IMR-90 (cell line): Measurements from ENCODE around the gene IRAK3.

Source experiments
- CHD1 ChIP-seq: IDR thresholded peaks from 2 replicates; pipeline ENCODE4 v1.6.1; 2012; ENCODE audit warnings: low read depth, low read length, improper control_type of control experiment
- CTCF ChIP-seq: conservative IDR thresholded peaks from 2 replicates; pipeline ENCODE4 v1.5.1; 2012; ENCODE audit warnings: mild to moderate bottlenecking, low read depth, low read length, improper control_type of control experiment
- FOS ChIP-seq: fragments of 150-350 bp; IDR thresholded peaks from 2 replicates; pipeline ENCODE4 v1.6.1; 2016; ENCODE audit warnings: low read depth, low read length
- MAFK ChIP-seq: IDR thresholded peaks from 2 replicates; pipeline ENCODE4 v1.6.1; 2012; ENCODE audit warnings: low read depth, low read length, improper control_type of control experiment
- MAZ ChIP-seq: IDR thresholded peaks from 2 replicates; pipeline ENCODE4 v1.6.1; 2012; ENCODE audit warnings: low read depth, mild to moderate bottlenecking, low read length, improper control_type of control experiment, moderate library complexity, borderline replicate concordance
- MXI1 ChIP-seq: IDR thresholded peaks from 2 replicates; pipeline ENCODE4 v1.6.1; 2012; ENCODE audit warnings: low read depth, mild to moderate bottlenecking, low read length, moderate library complexity, borderline replicate concordance
- NFE2L2 ChIP-seq: fragments of 150-350 bp; IDR thresholded peaks from 2 replicates; pipeline ENCODE4 v1.6.1; 2016; ENCODE audit warnings: low read depth, mild to moderate bottlenecking, low read length
- POLR2A ChIP-seq: IDR thresholded peaks from 2 replicates; pipeline ENCODE4 v1.6.1; 2012; ENCODE audit warnings: mild to moderate bottlenecking, low read depth, low read length
- RAD21 ChIP-seq: IDR thresholded peaks from 2 replicates; pipeline ENCODE4 v1.6.1; 2012; ENCODE audit warnings: low read length, improper control_type of control experiment
- RCOR1 ChIP-seq: IDR thresholded peaks from 2 replicates; pipeline ENCODE4 v1.6.1; 2012; ENCODE audit warnings: mild to moderate bottlenecking, low read length, improper control_type of control experiment; ENCODE audit not compliant: insufficient replicate concordance
- RFX5 ChIP-seq: IDR thresholded peaks from 2 replicates; pipeline ENCODE4 v1.8.0; 2012; ENCODE audit warnings: low read depth, mild to moderate bottlenecking, low read length, moderate library complexity
- SMC3 ChIP-seq: fragments of 150-350 bp; IDR thresholded peaks from 2 replicates; pipeline ENCODE4 v1.6.1; 2016; ENCODE audit warnings: low read depth, mild to moderate bottlenecking, antibody characterized with exemption, low read length, moderate library complexity
- USF2 ChIP-seq: fragments of 150-350 bp; IDR thresholded peaks from 2 replicates; pipeline ENCODE4 v1.6.1; 2017; ENCODE audit warnings: mild to moderate bottlenecking, antibody characterized with exemption, low read length, low read depth

DNA sequence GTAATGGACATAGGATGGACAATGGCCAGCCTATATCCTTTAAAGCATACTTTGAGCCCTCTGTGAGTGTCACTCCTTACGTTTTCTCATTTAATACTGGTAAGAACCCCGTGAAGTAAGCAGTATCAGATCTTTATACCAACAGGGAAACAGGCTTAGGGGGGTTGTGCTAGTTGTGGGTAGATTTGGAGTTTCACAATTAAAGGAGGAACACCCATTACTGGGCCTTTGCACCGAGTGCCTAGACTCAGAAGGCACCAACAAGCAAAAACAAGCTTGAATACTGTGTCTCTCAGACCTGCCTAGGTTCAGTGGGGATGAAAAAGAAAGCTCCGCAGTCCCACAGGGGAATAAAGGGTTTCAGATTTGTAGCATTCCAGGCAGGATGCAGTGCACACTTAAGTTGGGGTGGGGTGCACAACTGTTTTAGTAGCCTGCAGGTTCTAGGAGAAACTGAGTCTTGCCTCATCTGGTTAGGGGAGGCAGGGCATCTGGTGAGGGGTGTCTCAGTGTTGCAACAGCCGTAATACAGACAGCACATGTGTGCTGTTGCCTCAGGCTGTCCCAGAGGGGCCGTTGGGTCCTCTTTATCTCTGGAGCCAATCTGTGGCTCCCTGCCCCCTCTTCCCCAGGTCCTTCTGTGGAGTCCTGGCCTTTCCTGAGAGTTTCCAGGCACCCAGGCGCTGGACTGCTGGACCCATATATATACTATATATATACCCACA is 51.2 kb downstream of the IRAK3 start:
- TF ChIP-seq CTCF (no peak), CHD1 (no peak), POLR2A (no peak), MAZ (no peak), MXI1 (no peak), NFE2L2 (no peak), RAD21 (no peak), MAFK (no peak), USF2 (no peak), FOS (no peak), RCOR1 (no peak), RFX5 (no peak), SMC3 (no peak)
